Ishikawa (cell line): ENCODE results near the gene POU3F2.

Experiments used
- CEBPB ChIP-seq: IDR thresholded peaks from 2 replicates; pipeline ENCODE4 v1.6.1; 2012
- CREB1 ChIP-seq: IDR thresholded peaks from 2 replicates; pipeline ENCODE4 v1.6.1; 2012; ENCODE audit warnings: low read depth
- EGR1 ChIP-seq: IDR thresholded peaks from 2 replicates; pipeline ENCODE4 v1.6.1; 2012
- EP300 ChIP-seq: IDR thresholded peaks from 2 replicates; pipeline ENCODE4 v1.6.1; 2012; ENCODE audit warnings: borderline replicate concordance
- FOXM1 ChIP-seq: IDR thresholded peaks from 2 replicates; pipeline ENCODE4 v1.6.1; 2012; ENCODE audit warnings: low read depth, borderline replicate concordance
- NFIC ChIP-seq: IDR thresholded peaks from 2 replicates; pipeline ENCODE4 v1.6.1; 2012
- RAD21 ChIP-seq: IDR thresholded peaks from 2 replicates; pipeline ENCODE4 v1.6.1; 2012; ENCODE audit warnings: low read depth
- TAF1 ChIP-seq: IDR thresholded peaks from 2 replicates; pipeline ENCODE4 v1.6.1; 2012; ENCODE audit warnings: low read depth, mild to moderate bottlenecking
- TCF12 ChIP-seq: IDR thresholded peaks from 2 replicates; pipeline ENCODE4 v1.6.1; 2012; ENCODE audit warnings: low read depth
- TEAD4 ChIP-seq: IDR thresholded peaks from 2 replicates; pipeline ENCODE4 v1.6.1; 2012
- YY1 ChIP-seq: IDR thresholded peaks from 2 replicates; pipeline ENCODE4 v1.6.1; 2012; ENCODE audit warnings: low read depth
- ZBTB7A ChIP-seq: IDR thresholded peaks from 2 replicates; pipeline ENCODE4 v1.6.1; 2012; ENCODE audit warnings: low read depth
- TF ChIP-seq, protein P1 (sequence below): IDR thresholded peaks from 2 replicates; pipeline ENCODE4 v1.6.1; 2012
- TF ChIP-seq, protein P2 (sequence below): IDR thresholded peaks from 2 replicates; pipeline ENCODE4 v1.6.1; 2012
- TF ChIP-seq, protein P3 (sequence below): IDR thresholded peaks from 2 replicates; pipeline ENCODE4 v1.6.1; 2012; ENCODE audit warnings: low read depth, mild to moderate bottlenecking

POU3F2 gene

DNA sequence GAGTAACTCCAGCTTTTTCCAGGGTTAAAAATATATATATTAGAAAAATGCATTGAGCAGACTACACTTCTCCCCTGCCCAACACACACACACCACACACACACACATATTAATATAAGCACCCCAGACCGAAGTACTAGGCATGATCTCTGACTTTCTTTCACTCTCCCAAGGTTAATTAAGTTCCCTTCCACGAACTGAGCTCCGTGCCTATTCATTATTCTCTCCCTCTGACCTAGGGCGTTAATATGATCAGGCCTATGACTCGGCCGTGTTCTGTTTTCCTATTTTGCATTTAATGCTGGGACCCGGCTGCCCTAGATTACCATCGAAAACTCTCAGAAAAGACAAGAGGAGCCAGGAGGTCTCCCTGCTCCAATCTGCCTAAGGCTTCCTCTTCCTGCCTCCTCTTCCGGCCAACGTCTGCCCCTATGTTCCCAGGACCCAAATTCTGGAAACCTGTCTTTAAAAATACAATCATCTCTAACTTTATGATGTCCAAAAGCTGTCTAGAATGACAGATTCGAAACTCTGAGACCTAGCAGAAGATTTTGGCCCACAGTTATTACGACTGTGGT lies 6.1 kb upstream of the POU3F2 start:
- no peak for TF ChIP-seq TCF12
- no peak for TF ChIP-seq TEAD4
- TF ChIP-seq, protein P1, sequence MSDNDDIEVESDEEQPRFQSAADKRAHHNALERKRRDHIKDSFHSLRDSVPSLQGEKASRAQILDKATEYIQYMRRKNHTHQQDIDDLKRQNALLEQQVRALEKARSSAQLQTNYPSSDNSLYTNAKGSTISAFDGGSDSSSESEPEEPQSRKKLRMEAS: no peak
- TF ChIP-seq FOXM1: no peak
- no peak for TF ChIP-seq TAF1

DNA sequence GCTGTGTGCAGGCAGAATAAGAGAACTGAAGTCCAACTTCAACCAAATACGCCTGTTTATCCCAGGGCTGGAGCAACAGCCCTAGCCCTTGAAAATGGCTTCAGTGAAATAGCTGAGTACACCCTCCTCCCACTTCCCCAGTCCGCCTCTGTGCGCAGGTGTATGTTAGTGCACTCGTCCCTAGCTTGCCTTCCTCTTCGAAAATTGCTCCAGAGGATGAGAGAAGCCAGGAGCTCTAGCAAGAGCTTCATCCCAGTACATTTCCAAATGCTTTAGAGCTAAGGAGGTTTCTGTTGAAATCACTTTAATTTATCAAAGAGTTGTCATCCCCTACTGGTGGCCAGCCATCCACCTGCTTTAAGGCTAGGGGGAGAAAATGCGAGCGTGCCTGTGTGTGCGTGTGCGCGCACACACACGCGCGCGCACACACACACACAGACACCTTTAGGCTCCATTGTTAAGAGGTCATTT lies 5.4 kb upstream of the POU3F2 start:
- TF ChIP-seq ZBTB7A (no peak), RAD21 (no peak), TAF1 (no peak), YY1 (no peak), FOXM1 (no peak), CREB1 (no peak), CEBPB (no peak), EP300 (no peak), EGR1 (no peak), TEAD4 (no peak), NFIC (no peak), TCF12 (no peak)
- TF ChIP-seq, protein P2, sequence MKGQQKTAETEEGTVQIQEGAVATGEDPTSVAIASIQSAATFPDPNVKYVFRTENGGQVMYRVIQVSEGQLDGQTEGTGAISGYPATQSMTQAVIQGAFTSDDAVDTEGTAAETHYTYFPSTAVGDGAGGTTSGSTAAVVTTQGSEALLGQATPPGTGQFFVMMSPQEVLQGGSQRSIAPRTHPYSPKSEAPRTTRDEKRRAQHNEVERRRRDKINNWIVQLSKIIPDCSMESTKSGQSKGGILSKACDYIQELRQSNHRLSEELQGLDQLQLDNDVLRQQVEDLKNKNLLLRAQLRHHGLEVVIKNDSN: no peak
- TF ChIP-seq, protein P3, sequence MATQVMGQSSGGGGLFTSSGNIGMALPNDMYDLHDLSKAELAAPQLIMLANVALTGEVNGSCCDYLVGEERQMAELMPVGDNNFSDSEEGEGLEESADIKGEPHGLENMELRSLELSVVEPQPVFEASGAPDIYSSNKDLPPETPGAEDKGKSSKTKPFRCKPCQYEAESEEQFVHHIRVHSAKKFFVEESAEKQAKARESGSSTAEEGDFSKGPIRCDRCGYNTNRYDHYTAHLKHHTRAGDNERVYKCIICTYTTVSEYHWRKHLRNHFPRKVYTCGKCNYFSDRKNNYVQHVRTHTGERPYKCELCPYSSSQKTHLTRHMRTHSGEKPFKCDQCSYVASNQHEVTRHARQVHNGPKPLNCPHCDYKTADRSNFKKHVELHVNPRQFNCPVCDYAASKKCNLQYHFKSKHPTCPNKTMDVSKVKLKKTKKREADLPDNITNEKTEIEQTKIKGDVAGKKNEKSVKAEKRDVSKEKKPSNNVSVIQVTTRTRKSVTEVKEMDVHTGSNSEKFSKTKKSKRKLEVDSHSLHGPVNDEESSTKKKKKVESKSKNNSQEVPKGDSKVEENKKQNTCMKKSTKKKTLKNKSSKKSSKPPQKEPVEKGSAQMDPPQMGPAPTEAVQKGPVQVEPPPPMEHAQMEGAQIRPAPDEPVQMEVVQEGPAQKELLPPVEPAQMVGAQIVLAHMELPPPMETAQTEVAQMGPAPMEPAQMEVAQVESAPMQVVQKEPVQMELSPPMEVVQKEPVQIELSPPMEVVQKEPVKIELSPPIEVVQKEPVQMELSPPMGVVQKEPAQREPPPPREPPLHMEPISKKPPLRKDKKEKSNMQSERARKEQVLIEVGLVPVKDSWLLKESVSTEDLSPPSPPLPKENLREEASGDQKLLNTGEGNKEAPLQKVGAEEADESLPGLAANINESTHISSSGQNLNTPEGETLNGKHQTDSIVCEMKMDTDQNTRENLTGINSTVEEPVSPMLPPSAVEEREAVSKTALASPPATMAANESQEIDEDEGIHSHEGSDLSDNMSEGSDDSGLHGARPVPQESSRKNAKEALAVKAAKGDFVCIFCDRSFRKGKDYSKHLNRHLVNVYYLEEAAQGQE: no peak
- TF ChIP-seq, protein P1: no peak

DNA sequence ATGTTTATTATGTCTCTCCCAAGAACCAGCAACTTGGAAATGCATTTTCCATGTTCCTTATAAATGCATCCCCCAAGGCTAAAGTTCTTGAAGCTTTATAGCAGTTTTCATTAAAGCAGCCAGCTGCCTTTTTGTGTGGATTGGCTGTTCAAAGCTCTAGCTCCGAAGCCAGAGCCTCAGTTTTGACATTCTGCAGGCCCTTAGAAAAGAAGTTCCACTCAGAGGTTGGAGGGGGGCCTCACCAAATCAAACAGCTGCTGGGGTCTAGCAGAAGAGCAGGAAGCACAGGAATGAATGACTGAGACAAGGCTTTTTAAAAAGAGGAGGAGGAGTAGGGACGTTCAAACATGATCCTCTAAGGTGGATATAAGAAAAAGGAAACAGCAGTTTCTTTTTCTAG lies 4.2 kb upstream of the POU3F2 start:
- TF ChIP-seq EP300 (no peak), FOXM1 (no peak), TEAD4 (no peak), RAD21 (no peak), TCF12 (no peak), TAF1 (no peak), ZBTB7A (no peak), EGR1 (no peak)
- TF ChIP-seq, protein P3: no peak
- TF ChIP-seq, protein P1: no peak

DNA sequence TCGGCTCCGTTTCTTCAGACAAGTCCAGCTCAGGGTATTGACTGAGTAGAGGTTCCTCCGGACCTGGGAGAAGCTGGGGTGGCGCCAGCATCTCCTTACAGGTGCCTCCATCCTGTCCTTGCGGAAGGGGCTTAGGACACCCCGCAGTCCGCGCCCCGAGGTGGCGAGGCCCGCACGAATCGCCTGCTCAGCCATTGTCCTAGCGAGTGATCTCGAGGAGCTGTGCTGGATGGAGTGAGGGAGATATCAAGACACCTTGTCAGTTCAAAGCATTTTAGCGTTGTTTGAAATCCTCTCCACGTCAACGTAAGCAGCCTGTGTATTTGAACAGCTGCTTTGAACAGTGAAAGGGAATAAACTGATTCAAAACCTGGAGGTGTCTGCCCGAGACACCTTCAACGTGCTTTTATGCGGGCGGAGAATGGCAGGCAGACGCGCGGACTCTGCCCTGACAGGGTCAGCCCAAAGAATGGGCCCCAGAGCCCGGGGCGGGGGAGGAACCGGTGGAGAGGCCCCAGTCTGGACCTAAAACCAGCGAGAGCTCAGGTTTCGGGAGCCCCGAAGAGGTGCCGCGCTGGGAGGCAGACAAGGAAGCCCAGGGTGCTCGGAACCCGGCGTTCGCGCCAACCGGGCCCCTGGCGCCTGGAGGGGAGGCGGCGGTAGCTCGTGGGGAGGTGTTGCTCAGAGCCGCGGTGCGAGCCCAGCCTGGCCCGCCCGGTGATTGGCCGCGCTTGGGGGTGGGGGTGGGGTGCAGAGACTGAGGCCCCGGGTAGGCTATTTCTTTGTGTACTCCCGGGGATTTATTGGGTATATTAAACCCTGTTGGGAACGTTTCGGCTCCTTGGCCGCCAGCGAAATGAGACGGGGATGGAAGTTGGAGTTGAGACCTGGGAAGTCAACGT lies 3.1 kb upstream of the POU3F2 start:
- TF ChIP-seq EGR1 (no peak), FOXM1 (no peak), RAD21 (no peak), ZBTB7A (no peak)
- TF ChIP-seq, protein P2: no peak

DNA sequence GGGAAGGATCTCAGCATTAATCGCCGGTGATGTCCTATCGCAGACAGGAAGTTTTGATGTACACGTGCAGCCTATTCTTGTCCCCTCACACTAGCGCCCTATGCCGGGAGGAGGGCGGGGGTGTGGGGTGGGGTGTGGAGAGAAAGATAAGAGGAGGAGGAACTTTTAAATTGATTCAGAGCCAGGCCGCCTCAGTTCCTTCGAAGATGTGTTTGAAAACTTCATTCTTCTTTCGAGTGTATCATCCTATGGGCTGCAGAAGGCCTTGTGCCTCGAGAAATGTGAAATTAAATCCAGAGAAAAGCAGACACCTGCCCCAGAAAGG lies 2.5 kb upstream of the POU3F2 start:
- TF ChIP-seq, protein P1: 0 out of 2 replicates have a peak, but pooled peaks have one; percentile 9
- TF ChIP-seq CREB1 (no peak), EP300 (no peak), TAF1 (no peak)

DNA sequence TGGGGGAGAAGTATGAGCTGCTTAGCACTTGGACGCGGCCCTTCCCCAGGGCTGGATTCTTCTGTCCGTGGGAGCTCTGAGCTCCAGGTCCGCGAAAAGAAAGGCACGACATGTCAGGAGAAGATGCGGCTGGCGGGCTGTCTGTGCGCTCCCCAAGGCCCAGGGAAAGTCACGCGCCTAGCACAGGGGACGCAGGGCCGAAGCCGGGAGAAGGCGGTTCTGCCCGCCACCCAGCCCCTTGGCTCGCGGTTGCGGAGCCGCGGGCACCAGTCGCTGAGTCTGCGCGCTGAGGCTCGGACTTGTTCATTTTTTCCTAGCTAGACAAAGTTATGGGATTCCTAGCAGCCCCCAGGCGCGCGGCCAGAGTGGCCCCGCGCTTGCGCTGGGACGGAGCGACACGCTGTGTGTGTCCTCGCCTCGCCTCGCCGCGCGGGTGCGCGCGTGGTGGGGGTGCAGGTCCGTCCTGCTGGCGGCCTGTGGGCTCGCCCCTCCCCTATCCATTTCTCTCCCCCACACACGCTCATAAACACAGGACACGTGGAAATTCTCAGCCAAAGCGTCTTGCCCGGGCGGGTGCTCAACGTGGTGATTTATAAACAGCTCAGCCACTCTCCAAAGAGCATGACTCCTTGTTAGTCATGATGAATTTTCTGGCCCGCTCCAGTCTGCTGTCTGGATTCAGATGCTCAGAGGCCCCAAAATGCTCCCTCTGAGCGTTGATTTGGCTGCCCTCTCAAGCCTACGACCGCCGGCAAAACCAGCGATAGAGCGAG lies 1.9 kb upstream of the POU3F2 start:
- TF ChIP-seq, protein P1: 0 out of 2 replicates have a peak, but pooled peaks have one; percentile 5
- TF ChIP-seq EP300: no peak
